ENCODE data around the gene GDPD4.

Gene GDPD4

GRCh38 chr11:77175869-77176539, 125.5 kb downstream of the GDPD4 start:
- DNase-seq (ENCODE audit: low read depth in 2 of 2): no peak
- TF ChIP-seq CTCF (IDR thresholded peaks at IDR 0.05; ENCODE audit: low read depth, low read length): no peak
- H3K4me3 ChIP-seq (replicated peaks in 1 of 2; ENCODE audit: low read depth in 2 of 2, low read length in 2 of 2): no peak overlapping the region

- no peak overlapping the region for H3K4me3 ChIP-seq (replicated peaks in 1 of 2; ENCODE audit: low read depth in 2 of 2, low read length in 2 of 2)
These were observed 126.3 kb downstream of the GDPD4 start for GRCh38 chr11:77175021-77175842.

GRCh38 chr11:77174559-77174958, 126.9 kb downstream of the GDPD4 start:
- DNase-seq (ENCODE audit: low read depth in 2 of 2): no peak
- no peak for TF ChIP-seq CTCF (IDR thresholded peaks at IDR 0.05; ENCODE audit: low read depth, low read length)
- H3K4me3 ChIP-seq (replicated peaks in 1 of 2; ENCODE audit: low read depth in 2 of 2, low read length in 2 of 2): no peak overlapping the region

More at GRCh38 chr11:77175021-77175842, 126.3 kb downstream of the GDPD4 start:
- no peak for DNase-seq (ENCODE audit: low read depth in 2 of 2)
- TF ChIP-seq CTCF (IDR thresholded peaks at IDR 0.05; ENCODE audit: low read depth, low read length): no peak

GRCh38 chr11:77173494-77173893, 128.0 kb downstream of the GDPD4 start:
- DNase-seq (ENCODE audit: low read depth in 2 of 2): no peak
- no peak for TF ChIP-seq CTCF (IDR thresholded peaks at IDR 0.05; ENCODE audit: low read depth, low read length)
- H3K4me3 ChIP-seq (replicated peaks in 1 of 2; ENCODE audit: low read depth in 2 of 2, low read length in 2 of 2): no peak overlapping the region

GRCh38 chr11:77172666-77172982, 128.9 kb downstream of the GDPD4 start:
- no peak for DNase-seq (ENCODE audit: low read depth in 2 of 2)
- no peak overlapping the region for H3K4me3 ChIP-seq (replicated peaks in 1 of 2; ENCODE audit: low read depth in 2 of 2, low read length in 2 of 2)
- TF ChIP-seq CTCF (IDR thresholded peaks at IDR 0.05; ENCODE audit: low read depth, low read length): no peak

GRCh38 chr11:77171885-77172665, 129.4 kb downstream of the GDPD4 start:
- TF ChIP-seq CTCF (IDR thresholded peaks at IDR 0.05; ENCODE audit: low read depth, low read length): no peak
- DNase-seq (ENCODE audit: low read depth in 2 of 2): no peak

More at GRCh38 chr11:77171885-77172665, 129.4 kb downstream of the GDPD4 start:
- H3K4me3 ChIP-seq (replicated peaks in 1 of 2; ENCODE audit: low read depth in 2 of 2, low read length in 2 of 2): no peak overlapping the region
